Choroid plexus epithelial cell (primary cell): ENCODE results near the gene ZNF804B.

Experiments
- DNase-seq: peaks from one replicate; pipeline ENCODE4 v3.0.0-alpha.2; 2010; ENCODE audit warnings: low read depth
- H3K4me3 ChIP-seq: 2 replicates; pipeline ENCODE4 v1.5.1; 2011; ENCODE audit warnings: low read depth, mild to moderate bottlenecking, control low read depth, low read length, moderate library complexity
- CTCF ChIP-seq: conservative IDR thresholded peaks from 2 replicates; pipeline ENCODE4 v1.5.1; 2011; ENCODE audit warnings: low read depth, mild to moderate bottlenecking, control low read depth, inconsistent platforms, low read length, moderate library complexity

ZNF804B gene

GRCh38 chr7:89129600-89130375, 370.3 kb downstream of the ZNF804B start:
- DNase-seq = no peak
- no peak for TF ChIP-seq CTCF
- no peak overlapping the region for H3K4me3 ChIP-seq

GRCh38 chr7:89133357-89133756, 373.9 kb downstream of the ZNF804B start:
- no peak for TF ChIP-seq CTCF

GRCh38 chr7:89133819-89134218, 374.3 kb downstream of the ZNF804B start:
- TF ChIP-seq CTCF = no peak
- no peak for DNase-seq
- H3K4me3 ChIP-seq = no peak overlapping the region

More at GRCh38 chr7:89133357-89133756, 373.9 kb downstream of the ZNF804B start:
- H3K4me3 ChIP-seq = no peak overlapping the region
- DNase-seq = no peak

- DNase-seq = no peak
- no peak for TF ChIP-seq CTCF
- no peak overlapping the region for H3K4me3 ChIP-seq
Observed at GRCh38 chr7:89145801-89146200, 386.3 kb downstream of the ZNF804B start.

GRCh38 chr7:89160107-89160506, 400.6 kb downstream of the ZNF804B start:
- no peak overlapping the region for H3K4me3 ChIP-seq
- DNase-seq = no peak
- no peak for TF ChIP-seq CTCF

GRCh38 chr7:89165421-89165820, 405.9 kb downstream of the ZNF804B start:
- H3K4me3 ChIP-seq = no peak overlapping the region
- no peak for DNase-seq
- no peak for TF ChIP-seq CTCF

- H3K4me3 ChIP-seq = no peak overlapping the region
- no peak for DNase-seq
- no peak for TF ChIP-seq CTCF
Observed at GRCh38 chr7:89170628-89171027, 411.1 kb downstream of the ZNF804B start.
